HG02798 (cell line): ENCODE results near the gene BCL11B.

Experiments used
- ATAC-seq: cut with Tn5 transposase; IDR thresholded peaks from one replicate; pipeline ENCODE4 v1.9.1; 2021; ENCODE audit warnings: mild to moderate bottlenecking; ENCODE audit not compliant: unreplicated experiment, poor library complexity

The BCL11B gene

GRCh38 chr14:99242238-99242637 lies 29.8 kb downstream of the BCL11B start:
- no peak for ATAC-seq

GRCh38 chr14:99241325-99242010 lies 30.5 kb downstream of the BCL11B start:
- no peak for ATAC-seq

GRCh38 chr14:99240627-99241324 lies 31.2 kb downstream of the BCL11B start:
- ATAC-seq: no peak

- no peak for ATAC-seq
Measured at GRCh38 chr14:99239661-99240092, 32.3 kb downstream of the BCL11B start.

- no peak for ATAC-seq
Measured at GRCh38 chr14:99238216-99238615, 33.8 kb downstream of the BCL11B start.

- no peak for ATAC-seq
Measured at GRCh38 chr14:99237288-99237687, 34.7 kb downstream of the BCL11B start.

- ATAC-seq: no peak
Measured at GRCh38 chr14:99236386-99237138, 35.4 kb downstream of the BCL11B start.

GRCh38 chr14:99235582-99236320 lies 36.2 kb downstream of the BCL11B start:
- ATAC-seq: no peak

GRCh38 chr14:99234961-99235571 lies 36.9 kb downstream of the BCL11B start:
- ATAC-seq: no peak

GRCh38 chr14:99234355-99234754 lies 37.6 kb downstream of the BCL11B start:
- ATAC-seq: no peak

- ATAC-seq: no peak
Measured at GRCh38 chr14:99233222-99234035, 38.6 kb downstream of the BCL11B start.

- ATAC-seq: no peak
Measured at GRCh38 chr14:99232714-99233214, 39.2 kb downstream of the BCL11B start.

GRCh38 chr14:99231850-99232713 lies 39.9 kb downstream of the BCL11B start:
- no peak for ATAC-seq

- ATAC-seq: no peak
Measured at GRCh38 chr14:99231161-99231849, 40.7 kb downstream of the BCL11B start.

GRCh38 chr14:99230208-99231151 lies 41.5 kb downstream of the BCL11B start:
- no peak for ATAC-seq

GRCh38 chr14:99229654-99230207 lies 42.3 kb downstream of the BCL11B start:
- ATAC-seq: no peak
